T-helper 2 cell treated with Interferon-gamma antibody and Interleukin-4, amounts not matched to agents 5 μg/mL and 100 μg/mL, for 36 hours (primary cell): ENCODE data around the gene DNAJC3.
"Not testable (repeated sequence)": the region's sequence is repeated elsewhere in the genome, so short reads cannot be mapped to it uniquely, and the experiment has no call there.

ENCODE experiments used
- DNase-seq: peaks from one replicate; pipeline ENCODE4 v3.0.0; 2021; ENCODE audit warnings: low spot score
- H3K27ac Mint-ChIP-seq: one replicate; pipeline ENCODE4 v1.8.0; 2021; ENCODE audit warnings: mild to moderate bottlenecking, mixed read lengths
- H3K27me3 Mint-ChIP-seq: one replicate; pipeline ENCODE4 v1.8.0; 2021; ENCODE audit warnings: low read depth, mixed read lengths
- H3K36me3 Mint-ChIP-seq: one replicate; pipeline ENCODE4 v1.8.0; 2021; ENCODE audit warnings: low read depth, mixed read lengths
- H3K4me1 Mint-ChIP-seq: one replicate; pipeline ENCODE4 v1.8.0; 2021; ENCODE audit warnings: low read depth, mixed read lengths
- H3K4me3 Mint-ChIP-seq: one replicate; pipeline ENCODE4 v1.8.0; 2022; ENCODE audit warnings: mild to moderate bottlenecking, moderate library complexity, mixed read lengths
- H3K9me3 Mint-ChIP-seq: one replicate; pipeline ENCODE4 v1.8.0; 2021; ENCODE audit warnings: mixed read lengths

Gene DNAJC3

DNA sequence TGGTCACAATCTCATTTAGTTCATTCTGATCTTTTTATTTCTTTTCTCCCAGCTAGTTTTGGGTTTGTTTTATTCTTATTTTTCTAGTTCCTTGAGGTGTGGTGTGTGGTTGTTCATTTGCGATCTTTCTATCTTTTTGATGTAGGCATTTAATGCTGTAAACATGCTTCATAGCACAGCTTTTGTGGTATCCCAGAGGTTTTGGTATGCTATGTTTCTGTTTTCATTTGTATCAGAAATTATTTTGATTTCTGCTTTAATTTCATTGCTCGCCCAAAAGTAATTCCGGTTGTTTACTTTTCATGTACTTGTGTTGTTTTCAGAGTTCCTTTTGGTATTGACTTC lies 12.6 kb downstream of the DNAJC3 start:
- Mint-ChIP-seq H3K9me3 (peaks cover 37% of the 10 kb centered on the region), H3K27me3 (no peaks in the 10 kb centered on the region), H3K4me3 (peak overlapping the region; percentile 2), H3K36me3 (peaks cover 24% of the 10 kb centered on the region), H3K27ac (no peak overlapping the region), H3K4me1 (peaks cover 20% of the 10 kb centered on the region)
- no peak for DNase-seq

DNA sequence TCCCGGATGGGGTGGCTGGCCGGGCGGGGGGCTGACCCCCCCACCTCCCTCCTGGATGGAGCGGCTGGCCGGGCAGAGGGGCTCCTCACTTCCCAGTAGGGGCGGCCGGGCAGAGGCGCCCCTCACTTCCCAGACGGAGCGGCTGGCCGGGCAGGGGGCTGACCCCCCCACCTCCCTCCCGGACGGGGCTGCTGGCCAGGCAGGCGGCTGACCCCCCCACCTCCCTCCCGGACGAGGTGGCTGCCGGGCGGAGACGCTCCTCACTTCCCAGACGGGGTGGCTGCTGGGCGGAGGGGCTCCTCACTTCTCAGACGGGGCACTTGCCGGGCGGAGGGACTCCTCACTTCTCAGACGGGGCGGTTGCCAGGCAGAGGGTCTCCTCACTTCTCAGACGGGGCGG lies 14.0 kb downstream of the DNAJC3 start:
- H3K36me3 Mint-ChIP-seq = peaks cover 20% of the 10 kb centered on the region
- H3K9me3 Mint-ChIP-seq = peaks cover 32% of the 10 kb centered on the region
- DNase-seq, H3K27me3 Mint-ChIP-seq, H3K27ac Mint-ChIP-seq, H3K4me3 Mint-ChIP-seq: not testable (repeated sequence)
- H3K4me1 Mint-ChIP-seq = peaks cover 20% of the 10 kb centered on the region

GRCh38 chr13:95697052-95697680 lies 20.2 kb downstream of the DNAJC3 start:
- H3K4me1 Mint-ChIP-seq = peaks cover 2% of the 10 kb centered on the region
- no peak overlapping the region for H3K4me3 Mint-ChIP-seq
- H3K9me3 Mint-ChIP-seq = peaks cover 8% of the 10 kb centered on the region
- peaks cover 6% of the 10 kb centered on the region for H3K36me3 Mint-ChIP-seq
- DNase-seq = no peak
- no peak overlapping the region for H3K27ac Mint-ChIP-seq
- H3K27me3 Mint-ChIP-seq = no peaks in the 10 kb centered on the region

DNA sequence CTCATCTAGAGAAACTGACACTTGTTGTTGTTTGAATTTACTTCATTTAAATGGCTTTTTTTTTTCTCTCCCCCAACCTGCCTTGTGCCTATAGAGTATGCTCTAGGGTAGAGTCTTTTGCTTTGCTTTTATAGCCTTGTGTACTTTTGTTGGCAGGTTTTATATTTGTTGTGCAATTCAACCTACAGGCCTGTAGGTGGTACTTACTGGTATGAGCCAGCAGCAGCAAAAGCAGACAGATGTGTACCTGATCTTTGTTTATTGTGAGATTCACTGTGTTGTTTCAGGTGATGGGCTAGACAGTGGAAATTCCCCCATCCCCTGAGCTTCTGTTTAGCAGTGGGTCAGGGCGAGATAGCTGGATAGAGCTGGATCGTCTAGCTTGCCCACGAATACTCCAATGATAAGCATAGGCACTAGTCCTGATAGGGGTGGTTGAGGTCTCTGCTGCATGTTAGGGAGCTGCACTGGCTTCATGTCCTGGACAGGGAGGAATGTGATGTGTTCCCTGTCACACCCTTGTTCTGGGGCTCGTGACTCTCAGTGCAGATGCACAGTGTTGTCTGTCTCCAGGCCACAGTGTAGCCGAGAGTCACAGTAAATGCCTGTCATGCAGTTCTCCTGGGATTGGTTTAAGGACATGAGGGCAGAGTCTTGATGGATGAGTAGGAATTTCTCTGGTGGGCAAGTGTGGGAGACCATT lies 21.3 kb downstream of the DNAJC3 start:
- peaks cover 6% of the 10 kb centered on the region for H3K36me3 Mint-ChIP-seq
- H3K27me3 Mint-ChIP-seq = no peaks in the 10 kb centered on the region
- H3K9me3 Mint-ChIP-seq = peaks cover 8% of the 10 kb centered on the region
- no peak for DNase-seq
- no peak overlapping the region for H3K4me3 Mint-ChIP-seq
- H3K27ac Mint-ChIP-seq = no peak overlapping the region
- peaks cover 4% of the 10 kb centered on the region for H3K4me1 Mint-ChIP-seq

- DNase-seq = no peak
- H3K9me3 Mint-ChIP-seq = no peaks in the 10 kb centered on the region
- H3K4me3 Mint-ChIP-seq = no peak overlapping the region
- H3K4me1 Mint-ChIP-seq = peaks cover 21% of the 10 kb centered on the region
- H3K36me3 Mint-ChIP-seq = peaks cover 6% of the 10 kb centered on the region
- no peaks in the 10 kb centered on the region for H3K27me3 Mint-ChIP-seq
- no peak overlapping the region for H3K27ac Mint-ChIP-seq
Measured at GRCh38 chr13:95703576-95703975, 26.6 kb downstream of the DNAJC3 start.

DNA sequence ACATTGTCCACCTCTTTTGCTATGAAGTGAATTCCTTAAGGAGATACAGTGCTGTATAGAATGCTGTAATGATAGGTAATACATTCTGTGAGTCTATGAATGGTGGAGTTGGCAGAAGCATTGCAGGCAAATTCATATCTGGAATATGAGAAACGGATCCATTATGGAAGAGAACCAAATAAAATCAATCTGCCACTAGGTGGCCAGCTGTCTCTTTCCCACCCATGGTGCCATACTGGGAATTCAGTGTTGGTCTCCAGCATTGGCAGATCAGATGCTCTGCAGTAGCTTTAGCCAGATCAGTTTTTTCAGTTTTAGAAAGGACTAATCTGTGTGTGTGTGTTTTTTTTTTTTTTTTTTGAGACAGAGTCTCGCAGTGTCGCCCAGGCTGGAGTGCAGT lies 27.6 kb downstream of the DNAJC3 start:
- Mint-ChIP-seq H3K36me3 (peaks cover 7% of the 10 kb centered on the region), H3K27ac (no peak overlapping the region), H3K4me1 (peaks cover 19% of the 10 kb centered on the region), H3K9me3 (no peaks in the 10 kb centered on the region), H3K27me3 (no peaks in the 10 kb centered on the region), H3K4me3 (no peak overlapping the region)
- DNase-seq = no peak

- no peak overlapping the region for H3K4me3 Mint-ChIP-seq
- no peaks in the 10 kb centered on the region for H3K27me3 Mint-ChIP-seq
- no peak for DNase-seq
- H3K36me3 Mint-ChIP-seq = peaks cover 21% of the 10 kb centered on the region
- H3K4me1 Mint-ChIP-seq = peaks cover 19% of the 10 kb centered on the region
- H3K27ac Mint-ChIP-seq = no peak overlapping the region
- H3K9me3 Mint-ChIP-seq = no peaks in the 10 kb centered on the region
Measured at GRCh38 chr13:95706356-95706755, 29.4 kb downstream of the DNAJC3 start.

GRCh38 chr13:95707035-95707434 lies 30.1 kb downstream of the DNAJC3 start:
- peaks cover 19% of the 10 kb centered on the region for H3K4me1 Mint-ChIP-seq
- H3K4me3 Mint-ChIP-seq = no peak overlapping the region
- DNase-seq = no peak
- H3K36me3 Mint-ChIP-seq = peaks cover 27% of the 10 kb centered on the region
- H3K27ac Mint-ChIP-seq = no peak overlapping the region
- no peaks in the 10 kb centered on the region for H3K9me3 Mint-ChIP-seq
- H3K27me3 Mint-ChIP-seq = no peaks in the 10 kb centered on the region

GRCh38 chr13:95707442-95708390 lies 30.8 kb downstream of the DNAJC3 start:
- Mint-ChIP-seq H3K36me3 (peaks cover 34% of the 10 kb centered on the region), H3K4me3 (no peak overlapping the region), H3K9me3 (peaks cover 3% of the 10 kb centered on the region), H3K27ac (no peak overlapping the region), H3K27me3 (no peaks in the 10 kb centered on the region), H3K4me1 (peaks cover 19% of the 10 kb centered on the region)
- DNase-seq = no peak

- no peak overlapping the region for H3K27ac Mint-ChIP-seq
- DNase-seq = no peak
- peaks cover 39% of the 10 kb centered on the region for H3K36me3 Mint-ChIP-seq
- H3K9me3 Mint-ChIP-seq = peaks cover 10% of the 10 kb centered on the region
- H3K4me3 Mint-ChIP-seq = no peak overlapping the region
- H3K27me3 Mint-ChIP-seq = no peaks in the 10 kb centered on the region
- H3K4me1 Mint-ChIP-seq = peaks cover 16% of the 10 kb centered on the region
Measured at GRCh38 chr13:95708391-95708774, 31.4 kb downstream of the DNAJC3 start.

DNA sequence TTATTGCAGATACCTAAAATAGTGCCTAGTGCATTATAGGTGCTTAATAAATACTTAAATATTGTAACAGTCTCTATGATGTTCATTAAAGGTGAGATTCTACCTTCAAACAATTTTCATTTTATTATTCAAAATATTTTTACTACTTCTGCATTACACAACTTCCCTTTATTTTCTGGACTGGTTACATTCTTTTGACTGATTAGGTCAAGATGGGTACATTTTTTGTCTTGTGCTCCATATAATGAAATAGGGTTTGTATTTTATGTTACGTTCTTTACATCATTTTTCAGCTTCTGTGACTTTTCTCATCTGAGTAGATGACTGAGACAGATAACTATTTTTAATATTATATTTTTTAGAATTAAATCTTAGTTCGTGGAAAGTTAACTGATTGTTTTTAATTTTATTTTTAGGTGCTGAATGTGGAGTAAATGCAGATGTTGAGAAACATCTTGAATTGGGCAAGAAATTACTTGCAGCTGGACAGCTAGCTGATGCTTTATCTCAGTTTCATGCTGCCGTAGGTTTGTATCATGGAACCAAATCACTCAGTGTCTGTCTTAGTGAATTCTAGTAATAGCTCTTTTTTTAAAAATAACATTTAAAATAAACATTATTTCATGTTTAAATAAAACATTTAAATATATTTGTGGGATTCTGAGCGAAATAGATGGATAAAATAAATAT lies 32.0 kb downstream of the DNAJC3 start:
- no peaks in the 10 kb centered on the region for H3K27me3 Mint-ChIP-seq
- peaks cover 42% of the 10 kb centered on the region for H3K36me3 Mint-ChIP-seq
- H3K4me3 Mint-ChIP-seq = no peak overlapping the region
- no peak overlapping the region for H3K27ac Mint-ChIP-seq
- DNase-seq = no peak
- peaks cover 13% of the 10 kb centered on the region for H3K4me1 Mint-ChIP-seq
- peaks cover 12% of the 10 kb centered on the region for H3K9me3 Mint-ChIP-seq

GRCh38 chr13:95710313-95710712 lies 33.4 kb downstream of the DNAJC3 start:
- no peak overlapping the region for H3K27ac Mint-ChIP-seq
- no peak for DNase-seq

DNA sequence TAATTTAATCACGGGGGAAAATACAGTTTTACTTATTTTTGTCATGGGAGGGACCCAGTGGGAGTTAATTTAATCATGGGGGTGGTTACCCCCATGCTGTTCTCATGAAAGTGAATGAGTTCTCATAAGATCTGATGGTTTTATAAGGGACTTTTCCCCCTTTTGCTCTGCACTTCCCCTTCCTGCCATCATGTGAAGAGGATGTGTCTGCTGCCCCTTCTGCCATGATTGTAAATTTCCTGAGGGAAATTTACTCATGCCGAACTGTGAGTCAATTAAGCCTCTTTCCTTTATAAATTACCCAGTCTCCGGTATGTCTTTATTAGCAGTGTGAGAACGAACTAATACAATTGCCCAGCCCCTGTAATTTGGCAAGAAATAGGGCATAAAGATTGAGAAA lies 35.9 kb downstream of the DNAJC3 start:
- Mint-ChIP-seq H3K36me3 (peaks cover 51% of the 10 kb centered on the region), H3K9me3 (peaks cover 12% of the 10 kb centered on the region)
- not testable (repeated sequence) for H3K27ac Mint-ChIP-seq, H3K27me3 Mint-ChIP-seq, H3K4me3 Mint-ChIP-seq, DNase-seq, H3K4me1 Mint-ChIP-seq

More at GRCh38 chr13:95710313-95710712, 33.4 kb downstream of the DNAJC3 start:
- Mint-ChIP-seq H3K36me3 (peaks cover 45% of the 10 kb centered on the region), H3K4me1 (peaks cover 11% of the 10 kb centered on the region), H3K9me3 (peaks cover 12% of the 10 kb centered on the region), H3K4me3 (no peak overlapping the region), H3K27me3 (no peaks in the 10 kb centered on the region)
